GM18520 (cell line): ENCODE results near the gene RGS8.

Source experiments
- ATAC-seq: cut with Tn5 transposase; IDR thresholded peaks from one replicate; pipeline ENCODE4 v1.9.1; 2021; ENCODE audit not compliant: unreplicated experiment

Gene RGS8

DNA sequence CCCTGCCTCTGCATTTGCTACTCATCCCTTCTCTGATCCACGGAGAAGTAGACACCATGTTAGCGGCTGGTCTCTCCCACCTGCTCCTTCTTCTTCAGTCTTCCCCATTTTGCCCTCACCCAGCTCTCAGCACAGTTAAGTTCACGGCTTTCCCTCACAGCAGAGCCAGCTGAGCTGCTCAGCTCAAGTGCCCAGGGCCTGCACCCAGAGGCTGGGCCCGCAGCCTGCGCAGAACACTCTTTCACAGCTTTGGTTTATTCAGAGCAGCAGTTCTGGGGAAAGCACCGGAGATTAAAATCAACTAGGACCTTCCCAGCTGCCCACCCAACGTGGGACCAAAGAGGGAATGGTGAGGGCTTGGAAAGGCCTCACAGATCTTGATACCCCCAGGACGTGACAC is 41.9 kb downstream of the RGS8 start:
- ATAC-seq = no peak

DNA sequence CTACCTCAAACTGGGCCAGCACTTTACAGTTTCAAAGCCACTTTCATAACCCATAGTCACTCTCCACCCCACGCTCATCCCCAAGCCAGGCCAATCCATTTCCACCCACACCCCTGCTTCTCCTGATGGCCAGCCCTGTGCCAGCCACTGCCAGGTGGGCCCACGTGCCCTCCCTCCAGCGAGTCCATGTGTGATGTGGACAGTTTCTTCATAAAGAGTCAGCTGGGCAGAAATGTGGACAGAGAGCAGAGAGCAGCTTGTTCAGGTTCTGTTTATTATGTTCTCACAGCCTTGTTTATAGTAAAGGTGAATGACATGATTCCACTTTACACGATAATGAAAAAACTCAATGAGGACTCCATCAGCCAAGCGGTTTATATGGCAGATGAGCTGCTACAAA is 42.8 kb downstream of the RGS8 start:
- ATAC-seq = no peak

DNA sequence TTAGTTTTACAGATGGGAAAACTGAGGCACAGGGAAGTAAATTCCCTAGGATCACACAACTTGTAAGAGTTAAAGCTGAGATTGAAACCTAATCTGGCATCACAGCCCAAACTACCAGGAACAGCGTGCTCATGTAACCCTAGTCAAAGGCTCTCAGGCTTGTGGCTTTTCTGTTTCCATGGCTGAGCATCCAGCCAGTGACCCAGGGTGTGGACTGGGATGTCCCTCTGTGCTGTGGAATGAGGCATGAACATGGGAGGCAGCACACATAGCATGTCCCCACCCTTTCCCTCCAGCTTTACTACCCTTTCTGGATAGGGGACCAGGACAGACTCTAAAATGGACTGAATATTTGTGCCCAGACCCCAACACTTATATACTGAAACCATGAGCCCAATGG is 45.1 kb downstream of the RGS8 start:
- no peak for ATAC-seq

DNA sequence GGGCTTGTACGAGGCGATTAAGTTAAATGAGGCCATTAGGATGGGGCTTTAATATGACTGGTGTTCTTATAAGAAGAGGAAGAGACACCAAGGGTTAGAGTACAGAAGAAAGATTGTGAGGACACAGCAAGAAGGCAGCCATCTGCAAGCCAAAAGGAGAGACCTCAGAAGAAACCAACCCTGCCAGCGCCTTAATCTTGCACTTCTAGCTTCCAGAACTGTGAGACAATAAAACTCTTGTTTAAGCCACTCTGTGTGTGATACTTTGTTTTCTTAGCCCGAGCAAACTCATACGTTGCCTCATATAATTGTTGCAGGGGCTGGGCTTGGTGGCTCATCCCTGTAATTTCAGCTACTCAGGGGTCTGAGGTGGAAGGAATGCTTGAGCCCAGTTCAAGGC is 46.6 kb downstream of the RGS8 start:
- ATAC-seq = no peak

DNA sequence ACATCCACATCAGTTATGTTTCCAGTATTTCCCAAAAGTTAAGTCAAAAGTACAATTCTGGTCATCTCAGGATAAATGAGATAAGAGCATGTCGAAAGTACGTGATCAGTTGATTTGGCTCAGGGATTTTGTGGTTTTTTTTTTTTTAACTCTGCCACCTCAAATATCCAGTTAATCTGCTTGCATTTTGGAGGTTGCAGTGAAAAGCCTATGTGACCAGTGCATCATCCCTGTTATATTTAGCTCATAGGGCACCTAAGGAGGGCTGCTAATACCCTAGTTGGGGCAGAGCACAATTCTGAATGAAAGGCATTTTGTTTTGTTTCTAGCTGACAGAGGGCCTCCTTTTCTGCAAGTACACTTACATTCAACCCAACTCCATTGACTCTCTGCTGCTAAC is 48.5 kb downstream of the RGS8 start:
- no peak for ATAC-seq
